Measurements from ENCODE around the gene BRSK2. TPM values are rescaled to one million over a fixed set of nuclear protein-coding genes. Genes with fewer than 3 reads are reported as not detected.

BRSK2 gene
- total RNA-seq, 4 donors from 2014 or later: 0.26 to 0.30 TPM; not detected in 2

DNA sequence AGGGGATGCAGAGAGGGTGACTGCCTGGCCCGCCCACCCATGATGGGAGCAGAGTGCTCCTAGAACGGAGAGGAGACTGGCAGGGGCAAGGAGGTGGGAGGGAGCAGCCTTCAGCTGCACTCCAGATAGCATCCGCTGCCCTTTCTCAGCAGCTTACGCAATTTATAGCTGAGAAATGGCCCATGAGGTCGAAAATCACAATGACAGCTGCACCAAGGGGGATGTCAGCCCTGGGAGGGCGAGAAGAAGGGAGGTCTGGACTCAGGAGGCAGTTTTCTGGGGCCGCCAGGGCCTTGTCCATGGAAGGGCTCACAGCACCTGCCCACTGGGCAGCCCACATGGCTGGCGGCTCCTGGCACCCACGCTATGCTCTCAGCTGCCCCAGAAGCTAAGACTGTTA lies 114.4 kb downstream of the BRSK2 start:
- peaks cover 71% of the 10 kb centered on the region for H3K4me1 ChIP-seq
- peaks cover 9% of the 10 kb centered on the region for H3K36me3 ChIP-seq
- H3K4me3 ChIP-seq: no peak overlapping the region
- peak overlapping the region; percentile 66 for H3K27ac ChIP-seq
- H3K9me3 ChIP-seq: no peaks in the 10 kb centered on the region
- no peaks in the 10 kb centered on the region for H3K27me3 ChIP-seq
- DNase-seq (ENCODE audit: low spot score in 2 of 2): no peak
- TF ChIP-seq, protein P1, sequence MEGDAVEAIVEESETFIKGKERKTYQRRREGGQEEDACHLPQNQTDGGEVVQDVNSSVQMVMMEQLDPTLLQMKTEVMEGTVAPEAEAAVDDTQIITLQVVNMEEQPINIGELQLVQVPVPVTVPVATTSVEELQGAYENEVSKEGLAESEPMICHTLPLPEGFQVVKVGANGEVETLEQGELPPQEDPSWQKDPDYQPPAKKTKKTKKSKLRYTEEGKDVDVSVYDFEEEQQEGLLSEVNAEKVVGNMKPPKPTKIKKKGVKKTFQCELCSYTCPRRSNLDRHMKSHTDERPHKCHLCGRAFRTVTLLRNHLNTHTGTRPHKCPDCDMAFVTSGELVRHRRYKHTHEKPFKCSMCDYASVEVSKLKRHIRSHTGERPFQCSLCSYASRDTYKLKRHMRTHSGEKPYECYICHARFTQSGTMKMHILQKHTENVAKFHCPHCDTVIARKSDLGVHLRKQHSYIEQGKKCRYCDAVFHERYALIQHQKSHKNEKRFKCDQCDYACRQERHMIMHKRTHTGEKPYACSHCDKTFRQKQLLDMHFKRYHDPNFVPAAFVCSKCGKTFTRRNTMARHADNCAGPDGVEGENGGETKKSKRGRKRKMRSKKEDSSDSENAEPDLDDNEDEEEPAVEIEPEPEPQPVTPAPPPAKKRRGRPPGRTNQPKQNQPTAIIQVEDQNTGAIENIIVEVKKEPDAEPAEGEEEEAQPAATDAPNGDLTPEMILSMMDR (IDR thresholded peaks at IDR 0.05): no peak
- no peak for TF ChIP-seq POLR2AphosphoS5 (IDR thresholded peaks at IDR 0.05)
- TF ChIP-seq EP300 (IDR thresholded peaks at IDR 0.05): no peak
- TF ChIP-seq POLR2A (IDR thresholded peaks at IDR 0.05): no peak
- 45% methylated on average over 6 of the region's 9 CpGs for WGBS

DNA sequence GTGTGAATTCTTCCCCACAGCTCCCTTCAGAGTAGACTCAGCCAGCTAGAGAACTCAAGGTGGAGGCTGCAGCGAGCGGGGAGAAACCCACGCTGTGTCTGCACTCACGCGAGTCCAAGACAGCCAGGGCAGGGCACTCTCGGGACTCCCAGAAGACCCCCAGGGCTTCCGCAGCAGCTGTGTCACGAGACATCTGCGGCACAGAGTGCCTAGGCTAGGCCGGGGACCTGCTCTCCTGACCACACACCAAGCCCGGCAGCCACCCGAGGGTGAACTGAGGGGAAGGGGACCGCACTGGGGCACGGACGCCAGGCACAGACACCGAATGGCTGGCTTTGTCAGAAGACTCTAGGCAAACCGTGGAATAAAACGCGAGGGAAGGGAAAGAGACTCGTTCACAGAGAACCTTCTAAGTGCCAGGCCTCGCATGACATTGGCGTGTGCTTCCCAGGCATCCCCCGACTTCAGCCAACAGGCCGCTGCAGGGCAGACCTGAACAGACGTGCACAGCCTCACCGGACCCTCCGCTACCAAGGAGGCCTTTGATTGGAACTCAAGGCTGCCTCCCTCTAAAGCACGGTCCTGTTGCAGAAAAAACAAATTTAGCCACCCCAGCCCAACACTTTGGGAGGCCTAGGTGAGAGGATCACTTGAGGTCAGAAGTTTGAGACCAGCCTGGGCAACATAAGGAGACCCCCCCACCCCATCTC lies 115.0 kb downstream of the BRSK2 start:
- Histone ChIP-seq H3K36me3 (peaks cover 5% of the 10 kb centered on the region), H3K27me3 (no peaks in the 10 kb centered on the region), H3K4me1 (peaks cover 72% of the 10 kb centered on the region), H3K9me3 (no peaks in the 10 kb centered on the region), H3K27ac (no peak overlapping the region), H3K4me3 (no peak overlapping the region)
- DNase-seq (ENCODE audit: low spot score in 2 of 2): no peak
- 83% methylated on average over 9 of the region's 28 CpGs for WGBS
- TF ChIP-seq EP300 (IDR thresholded peaks at IDR 0.05) (no peak), POLR2A (IDR thresholded peaks at IDR 0.05) (no peak), POLR2AphosphoS5 (IDR thresholded peaks at IDR 0.05) (no peak)
- TF ChIP-seq, protein P1 (IDR thresholded peaks at IDR 0.05): no peak

DNA sequence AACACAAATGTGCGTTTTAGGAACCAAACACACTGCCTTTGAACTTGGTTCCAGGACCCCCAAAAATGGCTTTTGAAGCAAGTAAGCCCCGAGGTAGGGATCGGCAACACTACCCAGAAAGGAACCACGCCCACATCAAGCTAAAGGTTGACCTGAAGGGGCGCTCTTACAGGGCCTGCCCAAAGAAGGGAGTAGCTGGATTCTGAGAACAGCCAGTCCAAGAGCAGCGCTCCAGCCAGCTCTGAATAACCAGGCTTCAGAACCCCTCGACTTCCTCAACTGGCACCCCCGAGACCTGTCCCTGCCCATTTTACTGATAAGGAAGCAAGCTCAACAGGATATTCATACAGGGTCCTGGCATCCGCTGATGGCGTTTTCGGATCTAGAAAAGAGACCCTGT lies 115.7 kb downstream of the BRSK2 start:
- no peak overlapping the region for H3K4me3 ChIP-seq
- DNase-seq (ENCODE audit: low spot score in 2 of 2): no peak
- peaks cover 69% of the 10 kb centered on the region for H3K4me1 ChIP-seq
- no peaks in the 10 kb centered on the region for H3K9me3 ChIP-seq
- H3K27ac ChIP-seq: no peak overlapping the region
- H3K36me3 ChIP-seq: peaks cover 2% of the 10 kb centered on the region
- no peaks in the 10 kb centered on the region for H3K27me3 ChIP-seq
- TF ChIP-seq EP300 (IDR thresholded peaks at IDR 0.05) (no peak), POLR2A (IDR thresholded peaks at IDR 0.05) (no peak), POLR2AphosphoS5 (IDR thresholded peaks at IDR 0.05) (no peak)
- TF ChIP-seq, protein P1 (IDR thresholded peaks at IDR 0.05): no peak
- WGBS: 93% methylated on average over 11 of the region's 11 CpGs

DNA sequence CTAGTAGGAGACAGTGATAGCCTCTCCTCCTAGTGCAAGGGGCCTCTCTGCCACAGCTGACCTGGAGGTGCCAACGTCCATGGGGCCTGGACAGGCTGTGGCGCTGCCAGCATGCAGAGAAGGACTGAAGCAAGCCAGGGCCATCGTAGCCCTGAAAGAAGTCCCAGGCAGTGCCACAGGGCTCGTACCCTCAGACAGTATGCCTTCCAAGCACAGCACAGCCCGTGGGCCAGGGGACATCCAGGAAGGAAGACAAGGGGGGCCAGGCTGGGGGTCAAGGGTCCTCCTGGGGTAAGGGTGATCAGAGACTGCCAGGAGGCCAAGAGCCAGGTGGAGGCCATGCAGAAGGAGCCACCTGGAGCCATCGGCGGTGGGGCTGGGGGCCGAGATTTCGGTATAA lies 117.2 kb downstream of the BRSK2 start:
- peaks cover 54% of the 10 kb centered on the region for H3K4me1 ChIP-seq
- WGBS: 85% methylated on average over 7 of the region's 9 CpGs
- H3K4me3 ChIP-seq: no peak overlapping the region
- H3K27me3 ChIP-seq: no peaks in the 10 kb centered on the region
- H3K9me3 ChIP-seq: no peaks in the 10 kb centered on the region
- H3K27ac ChIP-seq: no peak overlapping the region
- no peaks in the 10 kb centered on the region for H3K36me3 ChIP-seq
- TF ChIP-seq, protein P1 (IDR thresholded peaks at IDR 0.05): no peak
- no peak for TF ChIP-seq POLR2A (IDR thresholded peaks at IDR 0.05)
- no peak for TF ChIP-seq POLR2AphosphoS5 (IDR thresholded peaks at IDR 0.05)
- TF ChIP-seq EP300 (IDR thresholded peaks at IDR 0.05): no peak
- DNase-seq (ENCODE audit: low spot score in 2 of 2): no peak

DNA sequence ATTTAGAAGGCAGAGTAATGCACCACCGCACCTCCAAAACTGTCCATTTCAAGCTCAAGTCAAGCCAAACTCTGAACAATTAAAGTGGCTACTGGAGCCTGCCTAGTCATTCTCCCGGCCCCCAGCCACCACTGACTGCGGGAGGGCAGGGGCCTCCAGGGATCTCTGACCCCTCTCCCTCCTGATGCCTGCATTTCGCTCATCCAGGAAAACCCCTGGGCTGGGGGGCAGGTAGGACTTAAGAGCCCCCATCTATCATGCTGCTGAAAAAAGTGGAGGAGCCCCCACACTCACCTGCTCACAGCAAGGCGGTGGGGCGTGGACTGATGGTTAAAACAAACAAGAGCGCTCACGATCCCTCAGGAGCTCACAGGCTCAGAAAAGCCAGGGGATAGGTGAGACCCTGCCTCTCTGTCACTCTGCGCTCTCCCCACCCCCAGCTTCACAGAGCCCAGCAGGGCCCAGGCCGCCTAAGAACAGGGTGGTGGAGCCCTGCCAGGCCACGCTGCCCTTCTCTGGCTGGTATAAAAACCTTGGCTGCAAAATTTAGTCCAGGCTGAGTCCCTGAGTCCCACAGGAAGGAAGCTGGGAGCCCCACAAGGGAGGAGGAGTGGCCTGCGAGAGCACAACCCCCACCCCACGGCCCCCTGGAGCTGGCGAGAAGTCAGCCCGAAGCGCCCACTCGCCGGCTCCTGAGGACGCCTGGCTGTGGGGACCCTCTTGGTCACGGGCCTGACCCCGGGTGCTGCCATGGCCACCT lies 117.8 kb downstream of the BRSK2 start:
- Histone ChIP-seq H3K27me3 (no peaks in the 10 kb centered on the region), H3K27ac (no peak overlapping the region), H3K9me3 (no peaks in the 10 kb centered on the region), H3K36me3 (no peaks in the 10 kb centered on the region), H3K4me1 (peaks cover 48% of the 10 kb centered on the region), H3K4me3 (no peak overlapping the region)
- no peak for DNase-seq (ENCODE audit: low spot score in 2 of 2)
- WGBS: 89% methylated on average over 8 of the region's 21 CpGs
- TF ChIP-seq EP300 (IDR thresholded peaks at IDR 0.05) (no peak), POLR2A (IDR thresholded peaks at IDR 0.05) (no peak), POLR2AphosphoS5 (IDR thresholded peaks at IDR 0.05) (no peak)
- TF ChIP-seq, protein P1 (IDR thresholded peaks at IDR 0.05): no peak
